H54 (cell line): ENCODE data around the gene TSPY8.
"Not testable (repeated sequence)": the region's sequence is repeated elsewhere in the genome, so short reads cannot be mapped to it uniquely, and the experiment has no call there.

ENCODE experiments used
- DNase-seq: peaks from one replicate; pipeline ENCODE4 v3.0.0; 2011; ENCODE audit warnings: low spot score, mixed read lengths; ENCODE audit not compliant: insufficient read length
- FAIRE-seq: peaks from 3 replicates; lab custom pipeline; 2011; peaks lifted over from hg19 to GRCh38; lab: Jason Lieb, UNC
- POLR2A ChIP-seq: IDR thresholded peaks from 2 replicates; pipeline ENCODE4 v1.6.1; 2011; ENCODE audit warnings: low read depth, mild to moderate bottlenecking, low read length

Gene TSPY8, protein sequence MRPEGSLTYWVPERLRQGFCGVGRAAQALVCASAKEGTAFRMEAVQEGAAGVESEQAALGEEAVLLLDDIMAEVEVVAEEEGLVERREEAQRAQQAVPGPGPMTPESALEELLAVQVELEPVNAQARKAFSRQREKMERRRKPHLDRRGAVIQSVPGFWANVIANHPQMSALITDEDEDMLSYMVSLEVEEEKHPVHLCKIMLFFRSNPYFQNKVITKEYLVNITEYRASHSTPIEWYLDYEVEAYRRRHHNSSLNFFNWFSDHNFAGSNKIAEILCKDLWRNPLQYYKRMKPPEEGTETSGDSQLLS

DNA sequence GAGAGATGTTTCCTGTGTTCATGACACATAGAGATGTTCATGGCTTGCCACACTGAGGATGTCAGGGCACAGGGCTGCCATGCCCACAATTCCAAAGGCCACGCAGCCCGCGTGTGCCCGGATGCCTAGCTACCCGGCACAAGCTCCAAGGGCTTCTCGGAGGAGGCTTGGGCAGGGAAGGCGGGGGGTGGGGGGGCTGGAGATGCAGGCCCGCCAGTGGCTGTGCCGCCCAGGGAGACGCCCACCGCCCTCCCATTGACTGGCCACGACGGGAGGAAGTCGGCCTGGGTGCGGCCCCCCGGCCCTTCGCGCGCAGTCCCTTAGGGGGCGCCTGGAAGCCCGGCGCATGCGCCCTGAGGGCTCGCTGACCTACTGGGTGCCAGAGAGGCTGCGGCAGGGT, at the start of gene TSPY8:
TSS of gene TSPY8 (plus strand) at position 301 of the 400 bp plus-strand sequence. CDS start at position 347, 46 bp downstream.
- not testable (repeated sequence) for FAIRE-seq, DNase-seq

DNA sequence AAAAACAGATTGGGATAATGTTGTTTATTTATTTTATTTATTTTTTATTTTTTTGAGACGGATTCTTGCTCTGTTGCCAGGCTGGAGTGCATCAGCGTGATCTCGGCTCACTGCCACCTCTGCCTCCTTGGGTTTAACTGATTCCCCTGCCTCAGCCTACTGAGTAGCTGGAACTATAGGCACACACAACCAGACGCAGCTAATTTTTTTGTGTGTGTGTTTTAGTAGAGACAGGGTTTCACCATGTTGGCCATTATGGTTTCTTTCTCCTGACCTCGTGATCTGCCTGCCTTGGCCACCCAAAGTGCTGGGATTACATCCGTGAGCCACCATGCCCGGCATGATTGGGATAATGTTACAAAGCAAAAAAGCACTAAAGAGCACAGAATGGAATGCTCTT, 36.6 kb upstream of the TSPY8 start:
- FAIRE-seq (no peak), DNase-seq (no peak)
- TF ChIP-seq POLR2A = no peak

DNA sequence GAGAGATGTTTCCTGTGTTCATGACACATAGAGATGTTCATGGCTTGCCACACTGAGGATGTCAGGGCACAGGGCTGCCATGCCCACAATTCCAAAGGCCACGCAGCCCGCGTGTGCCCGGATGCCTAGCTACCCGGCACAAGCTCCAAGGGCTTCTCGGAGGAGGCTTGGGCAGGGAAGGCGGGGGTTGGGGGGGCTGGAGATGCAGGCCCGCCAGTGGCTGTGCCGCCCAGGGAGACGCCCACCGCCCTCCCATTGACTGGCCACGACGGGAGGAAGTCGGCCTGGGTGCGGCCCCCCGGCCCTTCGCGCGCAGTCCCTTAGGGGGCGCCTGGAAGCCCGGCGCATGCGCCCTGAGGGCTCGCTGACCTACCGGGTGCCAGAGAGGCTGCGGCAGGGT, 20.4 kb upstream of the TSPY8 start, which contains the start of gene TSPY4:
TSS of gene TSPY4 (plus strand) at position 301 of the 400 bp plus-strand sequence. CDS start at position 347, 46 bp downstream.
- not testable (repeated sequence) for DNase-seq, FAIRE-seq

DNA sequence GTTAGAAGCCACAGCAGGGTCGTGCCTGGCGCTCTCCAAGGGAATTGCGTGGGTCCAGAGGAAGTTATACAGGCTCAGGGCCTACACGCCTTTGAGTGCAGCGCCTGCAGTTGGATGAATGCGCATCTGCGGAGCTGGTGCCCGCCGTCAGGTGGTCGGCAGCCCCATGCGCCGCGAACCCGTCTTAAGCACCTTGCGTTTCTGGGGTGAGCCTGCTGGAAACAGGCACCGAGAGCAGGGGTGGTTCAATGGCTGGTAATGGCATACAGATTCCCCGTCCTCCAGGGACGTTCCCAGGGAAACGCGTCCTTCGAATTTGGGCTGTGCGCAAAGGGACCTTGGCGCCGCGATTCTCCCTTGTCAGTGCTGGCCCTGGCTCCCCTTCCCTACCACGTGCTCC, 38.9 kb downstream of the TSPY8 start:
- not testable (repeated sequence) for FAIRE-seq, DNase-seq

DNA sequence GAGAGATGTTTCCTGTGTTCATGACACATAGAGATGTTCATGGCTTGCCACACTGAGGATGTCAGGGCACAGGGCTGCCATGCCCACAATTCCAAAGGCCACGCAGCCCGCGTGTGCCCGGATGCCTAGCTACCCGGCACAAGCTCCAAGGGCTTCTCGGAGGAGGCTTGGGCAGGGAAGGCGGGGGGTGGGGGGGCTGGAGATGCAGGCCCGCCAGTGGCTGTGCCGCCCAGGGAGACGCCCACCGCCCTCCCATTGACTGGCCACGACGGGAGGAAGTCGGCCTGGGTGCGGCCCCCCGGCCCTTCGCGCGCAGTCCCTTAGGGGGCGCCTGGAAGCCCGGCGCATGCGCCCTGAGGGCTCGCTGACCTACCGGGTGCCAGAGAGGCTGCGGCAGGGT, 40.5 kb downstream of the TSPY8 start, which contains the start of gene TSPY3:
TSS of gene TSPY3 (plus strand) at position 301 of the 400 bp plus-strand sequence. CDS start at position 347, 46 bp downstream.
- FAIRE-seq = not testable (repeated sequence)

More for the DNA sequence above, 40.5 kb downstream of the TSPY8 start, which contains the start of gene TSPY3:
- not testable (repeated sequence) for DNase-seq
